ENCODE measurements around the gene LRRC8E. TPM values are rescaled to one million over a fixed set of nuclear protein-coding genes. Genes with fewer than 3 reads are reported as not detected.

Gene LRRC8E
- total and polyA plus RNA-seq, 7 donors, result 0.03 to 0.26 (median 0.09) TPM; not detected in 1

- Histone ChIP-seq H3K4me3 (no peak overlapping the region), H3K36me3 (ENCODE audit: insufficient read depth in 1 of 2, low read depth in 1 of 2) (no peaks in the 10 kb centered on the region), H3K27me3 (ENCODE audit: insufficient read depth in 3 of 3, low read length in 2 of 3) (no peaks in the 10 kb centered on the region), H3K4me1 (peaks cover 4% of the 10 kb centered on the region), H3K9me3 (no peaks in the 10 kb centered on the region), H3K27ac (no peak overlapping the region)
- TF ChIP-seq, protein P1, sequence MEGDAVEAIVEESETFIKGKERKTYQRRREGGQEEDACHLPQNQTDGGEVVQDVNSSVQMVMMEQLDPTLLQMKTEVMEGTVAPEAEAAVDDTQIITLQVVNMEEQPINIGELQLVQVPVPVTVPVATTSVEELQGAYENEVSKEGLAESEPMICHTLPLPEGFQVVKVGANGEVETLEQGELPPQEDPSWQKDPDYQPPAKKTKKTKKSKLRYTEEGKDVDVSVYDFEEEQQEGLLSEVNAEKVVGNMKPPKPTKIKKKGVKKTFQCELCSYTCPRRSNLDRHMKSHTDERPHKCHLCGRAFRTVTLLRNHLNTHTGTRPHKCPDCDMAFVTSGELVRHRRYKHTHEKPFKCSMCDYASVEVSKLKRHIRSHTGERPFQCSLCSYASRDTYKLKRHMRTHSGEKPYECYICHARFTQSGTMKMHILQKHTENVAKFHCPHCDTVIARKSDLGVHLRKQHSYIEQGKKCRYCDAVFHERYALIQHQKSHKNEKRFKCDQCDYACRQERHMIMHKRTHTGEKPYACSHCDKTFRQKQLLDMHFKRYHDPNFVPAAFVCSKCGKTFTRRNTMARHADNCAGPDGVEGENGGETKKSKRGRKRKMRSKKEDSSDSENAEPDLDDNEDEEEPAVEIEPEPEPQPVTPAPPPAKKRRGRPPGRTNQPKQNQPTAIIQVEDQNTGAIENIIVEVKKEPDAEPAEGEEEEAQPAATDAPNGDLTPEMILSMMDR (IDR thresholded peaks at IDR 0.05), result no peak
- DNase-seq, result no peak
- ATAC-seq, result no peak
- intact Hi-C loops (cut with DNase I), result no loop called here
- 85 to 88% (median 86%) methylated on average over 19 to 20 of the region's 20 CpGs for WGBS, 3 donors
Measured at GRCh38 chr19:7845390-7846154, 42.7 kb upstream of the LRRC8E start.

- WGBS, 3 donors, result 78 to 85% (median 79%) methylated on average over 16 to 19 of the region's 19 CpGs
- Histone ChIP-seq H3K36me3 (ENCODE audit: insufficient read depth in 1 of 2, low read depth in 1 of 2) (no peaks in the 10 kb centered on the region), H3K9me3 (no peaks in the 10 kb centered on the region), H3K4me1 (peaks cover 4% of the 10 kb centered on the region), H3K27me3 (ENCODE audit: insufficient read depth in 3 of 3, low read length in 2 of 3) (no peaks in the 10 kb centered on the region), H3K27ac (no peak overlapping the region), H3K4me3 (no peak overlapping the region)
- intact Hi-C loops (cut with DNase I), result no loop called here
- DNase-seq (no peak), ATAC-seq (no peak)
- TF ChIP-seq, protein P1 (IDR thresholded peaks at IDR 0.05), result no peak
Measured at GRCh38 chr19:7846155-7846646, 42.1 kb upstream of the LRRC8E start.

DNA sequence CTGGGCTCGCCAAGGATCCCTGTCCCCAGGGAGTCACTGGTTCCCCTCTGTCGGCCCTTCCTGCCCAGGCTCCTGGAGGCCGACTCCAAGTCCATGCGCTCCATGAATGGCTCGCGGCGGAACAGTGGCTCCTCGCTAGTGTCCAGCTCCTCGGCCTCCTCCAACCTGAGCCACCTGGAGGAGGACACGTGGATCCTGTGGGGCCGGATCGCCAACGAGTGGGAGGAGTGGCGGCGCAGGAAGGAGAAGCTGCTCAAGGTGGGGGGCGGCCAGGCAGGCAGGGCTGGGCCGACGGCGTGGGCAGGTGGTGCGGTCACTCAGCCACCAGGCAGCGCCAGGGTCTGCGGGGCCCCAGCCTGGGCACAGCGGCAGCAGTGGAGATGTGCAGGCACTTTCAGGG lies 40.6 kb upstream of the LRRC8E start:
- no peak for ATAC-seq
- 91 to 94% (median 92%) methylated on average over 23 of the region's 23 CpGs for WGBS, 3 donors
- Histone ChIP-seq H3K27ac (no peak overlapping the region), H3K36me3 (ENCODE audit: insufficient read depth in 1 of 2, low read depth in 1 of 2) (no peaks in the 10 kb centered on the region), H3K27me3 (ENCODE audit: insufficient read depth in 3 of 3, low read length in 2 of 3) (no peaks in the 10 kb centered on the region), H3K9me3 (no peaks in the 10 kb centered on the region), H3K4me3 (no peak overlapping the region), H3K4me1 (peaks cover 4% of the 10 kb centered on the region)
- no peak for DNase-seq
- TF ChIP-seq, protein P1 (IDR thresholded peaks at IDR 0.05), result no peak
- intact Hi-C loops (cut with DNase I), result no loop called here

DNA sequence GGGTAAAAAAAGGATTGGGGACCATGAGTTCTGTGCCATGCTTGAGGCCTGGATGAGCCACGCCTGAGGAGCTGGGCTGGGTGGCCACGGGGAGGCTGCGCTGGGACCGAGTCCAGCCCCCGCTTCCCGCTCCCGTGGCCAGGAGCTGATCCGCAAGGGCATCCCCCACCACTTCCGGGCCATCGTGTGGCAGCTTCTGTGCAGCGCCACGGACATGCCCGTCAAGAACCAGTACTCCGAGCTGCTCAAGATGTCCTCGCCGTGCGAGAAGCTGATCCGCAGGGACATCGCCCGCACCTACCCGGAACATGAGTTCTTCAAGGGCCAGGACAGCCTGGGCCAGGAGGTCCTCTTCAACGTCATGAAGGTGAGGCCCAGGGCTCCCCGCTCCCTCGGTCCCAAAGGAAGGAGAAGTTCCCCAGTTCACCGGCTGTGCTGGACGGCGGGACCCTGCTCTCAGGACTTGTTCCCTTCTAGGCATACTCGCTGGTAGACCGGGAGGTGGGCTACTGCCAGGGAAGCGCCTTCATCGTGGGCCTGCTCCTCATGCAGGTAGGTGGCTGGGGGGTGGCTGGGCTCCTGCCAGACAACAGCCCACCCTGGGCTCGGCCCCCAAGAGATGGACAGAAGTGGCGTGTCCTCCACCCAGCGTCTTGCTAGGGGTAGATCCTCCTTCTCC lies 39.4 kb upstream of the LRRC8E start:
- DNase-seq, result no peak
- 88 to 89% (median 88%) methylated on average over 34 of the region's 34 CpGs for WGBS, 3 donors
- Histone ChIP-seq H3K4me1 (peaks cover 9% of the 10 kb centered on the region), H3K36me3 (ENCODE audit: insufficient read depth in 1 of 2, low read depth in 1 of 2) (no peaks in the 10 kb centered on the region), H3K27ac (no peak overlapping the region), H3K27me3 (ENCODE audit: insufficient read depth in 3 of 3, low read length in 2 of 3) (no peaks in the 10 kb centered on the region), H3K9me3 (no peaks in the 10 kb centered on the region), H3K4me3 (no peak overlapping the region)
- no peak for ATAC-seq
- TF ChIP-seq, protein P1 (IDR thresholded peaks at IDR 0.05), result no peak
- intact Hi-C loops (cut with DNase I), result no loop called here
